GM18502 (cell line): ENCODE data around the gene IFT27.

Source experiments
- ATAC-seq: cut with Tn5 transposase; IDR thresholded peaks from one replicate; pipeline ENCODE4 v1.9.1; 2021; ENCODE audit warnings: mild to moderate bottlenecking; ENCODE audit not compliant: unreplicated experiment, poor library complexity

The IFT27 gene

DNA sequence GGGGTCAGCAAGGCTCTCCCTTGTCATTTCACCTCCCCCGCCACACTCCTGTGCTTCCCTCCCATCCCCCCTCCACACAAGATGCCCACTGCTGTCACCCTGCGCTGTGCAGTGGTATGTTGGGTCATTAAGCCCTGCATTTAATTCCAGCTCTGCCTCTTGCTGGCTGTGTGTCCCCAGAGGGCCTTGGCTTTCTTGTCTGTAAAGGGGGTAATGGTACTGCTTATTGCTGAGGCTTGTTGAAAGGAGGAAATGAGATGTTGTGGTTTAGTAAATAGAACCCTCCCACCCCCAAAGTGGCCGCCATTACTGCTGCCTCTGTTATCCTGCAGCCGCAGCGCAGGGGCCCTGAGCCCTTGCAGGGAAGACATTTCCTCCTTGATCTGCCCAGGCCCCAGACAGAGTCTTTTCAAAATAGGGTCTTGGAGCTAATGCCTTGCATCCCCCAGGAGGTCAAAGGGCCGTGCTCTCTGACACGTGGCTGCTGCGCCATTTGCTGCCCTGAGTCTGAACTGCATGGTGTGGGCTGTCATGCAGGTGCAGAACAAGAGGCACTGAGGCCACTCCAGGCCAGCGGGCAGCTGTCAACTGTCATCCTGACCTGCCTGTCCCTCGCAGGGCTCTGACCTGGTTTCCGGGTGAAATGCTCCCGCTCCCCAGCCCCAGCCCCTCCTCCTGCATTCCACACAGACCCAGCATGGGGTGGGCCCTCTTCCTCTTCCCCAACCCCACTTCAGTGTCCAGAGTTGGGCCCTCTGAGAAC is 22.2 kb upstream of the IFT27 start:
- no peak for ATAC-seq

DNA sequence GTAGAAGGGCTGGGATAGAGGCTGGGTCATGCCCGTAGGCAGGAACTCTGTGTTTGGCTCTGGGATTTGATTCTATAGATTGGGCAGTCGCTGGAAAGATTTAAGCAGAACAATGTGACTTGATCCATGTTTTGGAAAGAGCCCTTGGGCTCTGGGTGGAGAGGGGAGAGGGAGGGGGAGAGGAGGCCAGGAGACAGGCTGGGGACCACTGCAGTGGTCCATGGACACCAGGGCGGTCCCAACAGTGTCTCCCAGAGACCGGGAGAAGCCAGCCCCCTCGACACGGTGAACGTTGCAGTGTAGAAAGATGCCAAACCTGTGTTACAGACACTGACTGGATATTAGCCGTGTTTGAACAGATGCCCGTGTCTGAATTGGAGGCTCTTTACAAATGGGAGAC is 21.5 kb upstream of the IFT27 start:
- ATAC-seq, result no peak

DNA sequence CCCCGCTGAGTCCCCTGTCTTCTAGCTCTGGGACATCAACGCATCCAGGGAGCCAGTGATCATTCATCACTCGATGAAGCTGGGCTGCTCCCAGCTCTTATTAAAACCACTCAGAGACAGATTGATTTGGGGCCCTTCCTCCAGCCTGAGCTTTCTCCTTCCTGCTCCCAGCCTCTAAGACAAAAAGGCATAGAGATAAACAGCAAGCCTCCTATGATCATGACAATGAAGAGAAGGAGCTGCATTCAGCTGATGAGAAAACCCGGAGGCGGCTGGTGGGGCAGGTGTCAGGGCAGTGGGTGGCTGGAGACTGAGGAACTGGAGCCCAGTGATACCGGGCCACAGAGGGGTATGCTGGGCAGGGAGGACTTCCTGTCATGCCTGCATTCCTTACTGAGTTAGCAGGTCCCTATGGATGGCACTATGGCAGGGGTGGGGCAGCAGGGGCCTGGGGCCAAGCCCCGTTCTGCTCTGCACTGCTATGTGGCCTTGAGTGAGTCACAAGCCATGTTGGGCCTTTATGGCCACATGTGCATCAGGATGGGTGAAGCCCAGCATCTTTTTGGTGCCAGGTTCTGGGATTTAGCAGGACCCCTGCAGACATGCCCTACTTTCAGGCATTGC is 20.7 kb upstream of the IFT27 start:
- ATAC-seq, result no peak

DNA sequence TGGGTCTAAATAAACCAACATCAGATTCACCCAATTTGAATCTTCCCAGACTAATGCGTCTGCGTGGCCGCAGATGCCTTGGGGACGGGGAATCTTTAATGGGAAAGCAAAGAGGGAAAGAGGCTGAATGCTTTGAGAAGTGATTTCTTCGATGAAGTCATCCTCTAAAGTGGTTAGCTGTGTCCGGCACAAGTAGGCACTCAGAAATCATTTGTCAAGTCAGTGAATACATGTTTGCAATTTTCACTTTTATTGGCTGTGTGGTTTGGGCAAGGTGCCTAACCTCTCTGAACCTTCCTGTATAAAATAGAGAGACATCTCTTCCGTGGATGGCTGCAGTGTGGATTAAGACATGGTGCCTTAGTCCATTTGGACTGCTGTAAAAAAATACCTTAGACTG is 19.7 kb upstream of the IFT27 start:
- no peak for ATAC-seq

DNA sequence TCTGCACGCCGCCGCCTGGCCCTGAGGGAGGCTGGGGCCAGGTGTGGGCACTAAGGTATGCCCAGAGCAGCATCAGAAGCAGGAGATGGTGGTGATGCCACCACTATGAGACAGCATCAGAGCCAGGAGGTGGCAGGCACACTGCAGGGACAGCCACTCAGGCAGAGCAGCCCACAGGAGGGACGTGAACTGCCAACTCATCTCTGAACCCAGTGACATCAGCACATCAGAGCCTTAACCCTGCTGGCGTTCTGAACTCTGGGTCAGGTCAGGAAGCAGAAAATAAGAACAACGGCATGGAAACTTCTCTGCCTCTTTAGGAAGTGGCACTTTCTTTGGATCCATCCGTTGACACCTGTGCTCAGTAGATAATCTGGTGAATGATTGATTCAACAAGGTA is 14.7 kb upstream of the IFT27 start:
- no peak for ATAC-seq

DNA sequence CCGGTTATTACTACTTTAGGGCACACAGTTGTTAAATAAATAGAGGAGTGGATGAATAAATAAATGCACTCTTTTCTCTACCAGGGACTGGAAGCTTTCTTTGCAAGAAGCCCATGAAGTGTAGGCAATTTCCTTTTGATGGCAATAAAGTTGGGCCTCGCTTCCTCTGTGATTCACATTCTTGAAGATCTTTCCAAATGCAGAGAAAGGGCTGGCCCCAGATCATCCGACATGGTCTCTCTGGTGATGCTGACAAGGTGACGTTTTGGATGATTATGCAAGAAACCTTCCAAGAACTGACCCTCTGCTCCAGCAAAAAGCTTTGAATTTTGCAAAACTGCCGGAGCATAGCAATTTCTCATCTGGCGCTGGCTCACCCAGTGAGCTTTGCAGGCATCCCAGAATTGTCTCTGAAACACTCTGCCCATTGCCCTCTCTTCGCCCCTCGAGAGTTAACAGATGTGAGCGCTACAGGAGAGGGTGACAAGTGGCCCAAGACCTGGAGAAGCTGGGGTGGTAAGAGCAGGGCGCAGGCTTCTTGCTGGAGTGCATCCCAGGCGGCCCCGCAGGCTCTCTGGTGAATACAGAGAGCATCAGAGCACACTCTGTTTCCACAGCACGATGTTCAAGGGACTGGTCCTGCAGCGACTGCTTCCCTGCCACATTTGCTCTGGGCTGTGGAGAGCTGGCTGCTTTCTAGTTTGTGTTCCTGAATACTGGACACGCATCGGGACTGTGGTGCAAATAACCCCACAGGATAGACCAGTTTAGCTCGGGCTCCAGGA is 11.5 kb upstream of the IFT27 start:
- ATAC-seq, result no peak

DNA sequence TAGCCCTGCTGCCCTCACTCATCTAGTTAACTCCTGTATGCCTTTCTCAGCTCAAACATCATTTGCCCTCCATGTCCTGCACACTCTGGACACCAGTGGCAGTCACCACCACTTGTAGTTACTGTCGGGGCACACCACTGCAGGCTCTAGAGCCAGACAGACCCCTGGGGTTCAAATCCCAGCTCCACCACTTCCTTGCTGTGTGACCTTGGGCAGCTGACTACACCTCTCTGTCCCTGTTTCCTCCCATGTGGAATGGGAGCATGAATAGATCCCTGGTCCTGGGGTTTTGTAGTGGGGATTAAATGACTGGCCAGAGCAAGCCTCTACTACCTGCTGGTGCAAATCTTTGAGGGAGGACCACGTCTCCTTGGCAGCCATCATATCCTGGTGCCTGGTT is 7.8 kb upstream of the IFT27 start:
- no peak for ATAC-seq

DNA sequence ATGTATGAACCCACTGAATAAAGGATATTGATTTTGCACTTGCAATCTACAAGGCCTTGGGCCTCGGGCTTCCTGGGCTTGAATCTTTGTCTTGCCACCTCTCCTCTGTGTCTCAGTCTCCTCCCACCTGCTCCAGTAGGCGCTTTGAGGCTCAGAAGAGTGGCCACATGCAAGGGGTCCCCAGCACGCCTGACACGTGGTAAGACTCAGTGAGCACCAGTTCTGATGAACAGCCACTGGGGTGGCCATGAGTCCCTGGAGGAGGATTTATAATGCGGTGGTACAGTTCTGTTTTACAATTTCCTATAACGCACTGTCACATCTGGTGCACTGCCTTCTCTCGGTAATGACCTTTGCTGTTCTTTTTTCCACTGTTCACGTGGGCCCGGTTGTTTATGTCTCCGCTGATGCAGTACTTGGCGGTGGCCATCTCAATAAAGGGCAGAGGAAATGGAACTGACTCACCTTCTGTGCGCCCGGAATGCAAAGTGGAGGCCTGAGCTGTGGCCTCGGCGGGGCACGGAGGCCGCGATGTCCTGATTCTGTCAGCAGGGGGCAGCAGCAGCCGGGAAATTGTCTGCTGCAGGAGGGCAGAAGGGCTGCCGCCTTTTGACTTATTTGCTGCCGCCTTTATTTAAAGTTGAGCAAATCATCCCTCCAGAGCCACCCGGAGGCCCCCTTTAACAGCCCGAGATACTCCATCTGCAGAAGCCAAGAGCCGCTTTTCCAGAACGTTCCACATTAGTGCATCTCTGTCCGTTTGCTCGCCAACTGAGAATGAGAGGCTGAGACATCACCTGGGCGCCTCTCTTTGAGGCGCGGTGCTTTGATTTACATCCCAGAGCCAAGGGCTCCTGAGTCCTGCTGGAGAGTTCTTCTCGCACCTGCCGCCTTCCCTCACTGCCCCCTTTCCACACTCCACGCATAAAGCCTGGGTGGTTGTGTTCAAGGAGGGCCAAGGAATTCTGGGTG is 6.0 kb upstream of the IFT27 start:
- no peak for ATAC-seq

DNA sequence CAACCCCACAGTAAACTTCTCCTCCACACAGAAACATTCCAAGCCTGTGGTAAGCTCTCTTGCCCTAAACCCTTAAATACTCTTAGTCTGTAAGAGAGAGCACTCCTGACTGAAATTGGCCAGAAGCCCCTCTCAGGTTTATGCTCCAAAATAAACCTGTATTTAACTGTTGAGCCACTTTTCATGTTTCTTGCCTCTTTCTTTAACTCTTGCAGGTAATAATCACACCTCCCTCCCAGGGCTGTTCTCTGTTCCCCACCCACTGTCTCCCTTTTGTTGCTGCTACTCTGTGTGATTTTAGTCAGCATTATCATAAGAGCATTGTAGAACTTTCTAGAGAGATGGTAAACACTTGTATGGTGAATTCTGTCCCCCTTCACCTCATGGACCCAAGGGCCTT is 2.1 kb upstream of the IFT27 start:
- ATAC-seq, result no peak

DNA sequence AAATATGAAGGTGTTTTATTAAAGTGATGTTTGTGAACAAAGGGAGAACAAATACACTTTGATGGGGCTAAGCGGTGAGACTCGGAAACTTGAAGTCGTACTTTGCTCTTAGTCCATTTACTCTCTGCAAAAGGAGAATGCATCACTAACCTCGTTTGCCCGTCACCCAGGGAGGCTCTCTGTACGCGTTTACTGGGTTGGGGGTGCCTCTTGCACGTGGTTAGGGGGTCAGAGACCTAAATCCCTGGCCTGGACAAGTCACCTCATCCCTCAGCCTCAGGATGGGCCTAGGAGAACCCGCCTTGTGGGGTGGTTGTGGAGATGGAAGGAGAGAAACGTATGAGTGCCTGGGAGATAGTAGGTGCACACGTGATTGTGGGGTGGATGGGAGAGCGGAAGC is 803 bp upstream of the IFT27 start:
- no peak for ATAC-seq

DNA sequence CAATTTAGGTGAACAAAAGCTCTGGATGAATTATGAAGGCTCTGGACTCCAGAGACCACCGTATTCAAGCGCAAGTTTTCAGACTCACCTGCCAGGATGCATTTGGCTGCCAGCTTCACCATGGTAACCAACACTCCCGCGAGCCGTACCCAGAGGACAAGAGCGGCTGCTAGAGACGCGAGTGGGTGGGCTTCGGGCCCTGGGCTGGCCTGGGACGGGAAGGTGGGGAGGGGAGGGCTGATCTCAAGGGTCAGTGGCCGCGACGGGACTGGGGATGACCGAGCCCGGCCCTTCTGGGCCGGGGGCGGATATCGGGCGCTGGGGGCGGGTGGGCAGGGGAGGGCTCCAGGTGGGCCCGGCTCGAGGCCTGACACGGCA is 344 bp downstream of the IFT27 start:
- no peak for ATAC-seq

DNA sequence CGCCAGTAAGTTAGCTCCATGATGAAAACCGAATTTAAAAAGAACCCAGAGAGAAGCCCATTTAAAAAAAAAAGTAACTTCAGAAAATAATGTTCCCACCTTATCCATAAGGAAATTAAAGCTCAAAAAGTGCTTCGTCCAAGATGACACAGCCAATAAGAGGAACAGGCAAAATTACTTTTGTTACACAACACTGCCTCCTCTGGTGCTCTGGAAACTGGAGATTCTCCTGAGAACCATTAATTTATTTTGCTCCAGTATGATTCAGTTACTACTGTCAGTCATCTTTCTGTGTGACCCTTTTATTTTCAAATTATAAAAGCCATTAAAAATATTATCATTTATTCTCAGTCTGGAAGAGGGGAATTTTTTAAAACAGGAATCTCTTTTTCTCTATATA is 2.0 kb downstream of the IFT27 start:
- ATAC-seq, result no peak

DNA sequence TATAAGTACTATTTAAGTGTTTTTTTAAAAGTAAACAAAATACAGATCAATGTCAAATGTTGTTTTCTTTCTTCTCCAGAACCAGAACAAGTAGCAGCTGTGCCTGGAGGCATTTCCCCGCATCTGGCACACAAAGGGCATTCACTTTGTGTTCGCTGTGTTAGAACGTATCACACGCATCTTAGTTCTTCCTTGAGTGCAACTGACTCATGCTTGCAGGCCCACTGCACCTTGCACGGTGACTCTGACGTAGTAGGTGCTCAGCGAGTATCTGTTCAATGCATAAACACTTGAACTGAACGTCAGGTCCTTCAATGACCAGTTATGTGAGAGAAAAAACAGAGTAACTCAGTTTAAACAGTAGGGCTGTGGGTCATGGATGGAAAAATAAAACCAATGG is 3.5 kb downstream of the IFT27 start:
- ATAC-seq, result no peak

DNA sequence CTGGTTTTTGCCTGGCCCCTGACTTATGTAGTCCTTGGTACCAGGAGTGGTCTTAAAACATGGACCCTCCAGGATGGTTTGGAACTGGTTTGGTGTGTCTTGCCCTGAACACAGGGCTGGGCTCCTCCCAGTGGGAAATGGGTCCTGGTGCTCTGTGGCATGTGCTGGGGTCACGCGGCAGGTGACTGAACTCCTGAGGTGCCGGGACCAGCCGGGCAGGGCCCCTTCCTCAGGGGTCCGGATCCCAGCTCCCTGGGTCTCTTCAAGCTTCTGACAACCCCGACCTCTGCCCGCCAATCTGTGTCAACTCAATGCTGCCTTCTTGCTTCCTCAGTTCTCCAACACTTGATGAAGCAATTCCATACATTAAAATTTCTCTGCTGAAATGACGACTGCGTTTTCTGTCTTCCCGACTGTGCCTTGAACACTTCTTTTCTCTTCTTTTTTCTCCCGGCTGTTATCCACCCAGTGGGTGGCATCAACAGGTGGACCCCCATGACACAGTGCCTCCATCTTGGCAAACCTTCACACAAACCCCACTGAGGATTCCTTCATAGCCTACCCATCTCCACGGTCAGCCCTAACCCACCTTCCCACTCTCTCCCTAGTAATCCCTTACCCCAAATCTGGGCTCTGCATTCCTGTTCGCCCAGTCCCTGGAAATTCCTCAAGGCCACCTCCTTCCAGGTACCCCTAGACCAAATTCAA is 4.4 kb downstream of the IFT27 start:
- ATAC-seq, result no peak

DNA sequence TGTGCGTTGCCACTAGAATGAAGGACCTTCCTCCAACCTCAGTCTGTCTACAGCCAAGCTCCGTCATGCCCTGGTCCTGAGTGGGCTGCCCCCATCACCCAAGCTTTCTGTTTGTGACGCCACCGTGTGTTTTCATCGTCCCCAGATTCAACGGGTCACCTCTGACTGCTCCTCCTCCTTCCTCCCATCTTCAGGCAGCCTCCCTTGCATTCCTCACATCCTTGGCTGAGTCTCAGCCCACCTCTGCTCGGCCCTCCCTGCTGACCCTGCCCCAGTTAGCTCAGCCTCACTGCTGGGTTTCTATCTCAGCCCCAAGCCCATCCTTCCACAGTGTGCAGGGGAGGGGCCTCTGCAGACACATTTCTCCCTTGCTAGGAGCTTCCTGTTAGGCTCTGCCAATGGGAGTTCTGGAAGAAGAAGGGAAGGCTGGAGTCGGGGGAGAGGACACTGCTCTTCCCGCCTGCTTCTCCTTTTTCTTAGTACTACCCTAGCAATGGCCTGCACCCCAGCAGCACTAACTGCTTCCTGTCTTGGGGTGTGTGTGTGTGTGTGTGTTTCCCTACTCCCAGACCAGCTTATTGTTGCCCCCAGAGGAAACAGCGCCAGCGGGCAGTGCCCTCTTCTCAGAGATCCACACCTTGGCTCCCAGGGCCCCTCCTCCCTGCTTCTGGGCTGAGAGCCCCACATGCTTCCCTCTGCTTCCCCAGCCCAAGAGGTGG is 5.2 kb downstream of the IFT27 start:
- no peak for ATAC-seq

DNA sequence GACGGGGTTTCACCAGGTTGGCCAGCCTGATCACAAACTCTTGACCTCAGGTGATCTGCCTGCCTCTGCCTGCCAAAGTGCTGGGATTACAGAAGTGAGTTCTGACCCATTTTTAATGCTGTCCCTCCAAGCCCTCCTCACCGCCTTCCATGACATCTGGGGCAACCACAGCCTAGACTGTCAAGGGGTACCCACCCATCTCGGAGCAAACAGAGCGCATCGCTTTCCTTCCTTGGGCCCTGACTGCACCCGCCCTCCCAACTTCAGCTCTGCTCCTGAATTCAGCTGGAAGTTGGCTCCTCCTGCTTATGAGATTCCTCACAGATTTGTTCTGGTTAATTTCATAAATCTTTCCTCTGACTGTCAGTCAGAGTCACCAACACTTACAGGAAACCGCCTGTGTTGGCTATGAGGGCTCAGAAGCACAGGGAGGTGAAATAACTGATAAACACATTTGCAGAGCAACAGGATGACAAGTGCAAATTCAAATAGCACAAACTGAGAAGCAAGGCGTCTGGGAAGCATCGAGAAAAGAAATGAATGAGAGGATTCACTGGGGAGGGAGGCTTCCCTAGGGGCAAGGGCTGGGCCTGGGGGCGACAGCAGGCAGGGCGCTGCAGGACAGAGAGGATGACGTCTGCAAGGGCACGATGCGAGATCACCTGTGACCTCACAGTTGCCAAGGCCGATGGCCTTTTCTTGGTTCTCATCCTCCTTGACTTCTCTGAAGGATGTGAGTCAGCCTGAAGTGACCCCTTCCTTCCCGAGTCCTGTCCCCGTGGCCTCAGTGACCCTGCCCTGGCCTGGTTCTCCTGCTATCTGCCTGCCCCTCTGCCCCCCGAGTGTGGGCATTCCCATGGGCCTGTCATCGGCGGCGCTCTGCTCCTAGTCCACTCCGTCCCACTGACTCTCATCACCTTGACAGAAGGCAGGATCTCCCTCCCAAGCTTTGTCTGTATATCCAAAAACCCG is 6.1 kb downstream of the IFT27 start:
- no peak for ATAC-seq

DNA sequence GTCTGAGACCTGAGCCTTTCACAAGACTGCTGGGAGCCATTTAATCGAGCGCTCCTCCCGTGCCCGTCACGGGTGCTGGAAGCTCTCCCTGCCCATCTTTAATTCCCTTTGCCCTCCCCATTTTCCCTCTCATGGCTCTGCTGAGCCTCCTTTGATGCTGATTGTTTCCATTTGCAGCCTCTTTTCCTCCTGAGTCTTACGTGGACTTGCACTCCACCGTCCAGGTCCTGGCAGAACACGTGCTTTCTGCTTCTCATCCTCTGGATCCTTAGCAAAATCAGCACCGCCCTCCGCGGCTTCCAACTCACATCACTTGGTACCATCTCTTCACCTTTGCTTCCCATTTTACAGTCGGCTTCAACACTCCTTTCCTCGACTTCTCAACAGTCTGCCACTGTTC is 7.3 kb downstream of the IFT27 start:
- ATAC-seq, result no peak

DNA sequence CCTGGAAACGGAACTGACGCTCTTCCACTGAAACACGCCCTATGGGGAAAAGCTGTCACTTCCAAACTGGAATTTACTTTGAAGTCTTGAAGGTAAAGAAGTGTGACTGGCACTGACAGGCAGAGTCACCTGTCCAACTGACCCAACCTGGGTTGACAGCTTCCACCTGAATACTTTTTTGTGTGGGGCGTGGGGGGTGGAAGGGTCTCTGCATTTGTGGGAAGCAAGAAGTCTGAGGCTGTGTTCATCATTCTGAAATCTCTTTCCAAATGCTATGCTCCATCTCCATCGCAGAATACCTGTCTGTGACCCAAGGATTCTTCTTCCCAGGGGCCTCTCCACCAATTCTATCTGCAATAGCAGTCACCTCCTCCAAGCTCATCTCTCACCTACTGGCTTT is 7.8 kb downstream of the IFT27 start:
- ATAC-seq, result no peak
